Measurements from ENCODE around the gene GFRA4.

The GFRA4 gene, protein sequence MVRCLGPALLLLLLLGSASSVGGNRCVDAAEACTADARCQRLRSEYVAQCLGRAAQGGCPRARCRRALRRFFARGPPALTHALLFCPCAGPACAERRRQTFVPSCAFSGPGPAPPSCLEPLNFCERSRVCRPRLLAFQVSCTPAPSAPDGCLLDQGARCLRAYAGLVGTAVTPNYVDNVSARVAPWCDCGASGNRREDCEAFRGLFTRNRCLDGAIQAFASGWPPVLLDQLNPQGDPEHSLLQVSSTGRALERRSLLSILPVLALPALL

DNA sequence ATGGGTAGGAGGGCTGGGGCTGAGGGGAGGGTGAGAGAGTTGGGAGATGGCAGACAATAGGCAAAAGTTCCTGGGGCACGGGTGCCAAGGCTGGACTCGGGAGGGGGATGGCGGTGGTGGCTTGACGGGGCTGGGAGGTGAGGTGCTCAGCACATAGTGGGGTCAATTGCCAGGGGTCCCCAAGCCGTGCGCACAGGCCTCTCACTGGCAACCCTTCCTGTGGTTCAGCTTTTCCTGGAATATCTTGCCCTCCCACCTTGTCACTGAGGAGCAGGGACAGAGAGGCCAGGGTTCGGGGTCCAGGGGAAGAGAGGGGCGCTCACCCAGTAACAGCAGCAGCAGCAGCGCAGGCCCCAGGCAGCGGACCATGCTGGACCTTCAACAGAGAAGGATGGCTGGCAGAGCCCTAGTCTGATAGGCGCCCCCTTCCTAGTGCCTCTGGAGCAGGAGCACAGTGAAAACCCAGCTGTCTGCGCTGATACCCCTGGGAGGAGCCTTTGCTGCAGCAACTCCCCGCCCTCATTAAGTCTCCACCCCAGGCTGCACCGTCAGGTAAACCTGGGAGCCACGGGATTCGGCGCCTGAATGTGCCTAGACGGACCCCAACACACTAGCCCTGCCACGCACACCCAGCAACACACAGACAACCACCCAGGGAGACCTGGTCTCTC lies at the start of gene GFRA4:
TSS of gene GFRA4 (minus strand) at position 369 of the 671 bp plus-strand sequence. CDS start at position 369, 0 bp downstream.
- Mint-ChIP-seq H3K27me3 (ENCODE audit: low read depth) (peaks cover 53% of the 10 kb centered on the region), H3K4me1 (peaks cover 32% of the 10 kb centered on the region), H3K9me3 (no peaks in the 10 kb centered on the region), H3K4me3 (no peak within 1 kb of the TSS), H3K27ac (no peak within 1 kb of the TSS), H3K36me3 (ENCODE audit: low read depth) (no peaks in the 10 kb centered on the region)
- TF ChIP-seq, protein P1, sequence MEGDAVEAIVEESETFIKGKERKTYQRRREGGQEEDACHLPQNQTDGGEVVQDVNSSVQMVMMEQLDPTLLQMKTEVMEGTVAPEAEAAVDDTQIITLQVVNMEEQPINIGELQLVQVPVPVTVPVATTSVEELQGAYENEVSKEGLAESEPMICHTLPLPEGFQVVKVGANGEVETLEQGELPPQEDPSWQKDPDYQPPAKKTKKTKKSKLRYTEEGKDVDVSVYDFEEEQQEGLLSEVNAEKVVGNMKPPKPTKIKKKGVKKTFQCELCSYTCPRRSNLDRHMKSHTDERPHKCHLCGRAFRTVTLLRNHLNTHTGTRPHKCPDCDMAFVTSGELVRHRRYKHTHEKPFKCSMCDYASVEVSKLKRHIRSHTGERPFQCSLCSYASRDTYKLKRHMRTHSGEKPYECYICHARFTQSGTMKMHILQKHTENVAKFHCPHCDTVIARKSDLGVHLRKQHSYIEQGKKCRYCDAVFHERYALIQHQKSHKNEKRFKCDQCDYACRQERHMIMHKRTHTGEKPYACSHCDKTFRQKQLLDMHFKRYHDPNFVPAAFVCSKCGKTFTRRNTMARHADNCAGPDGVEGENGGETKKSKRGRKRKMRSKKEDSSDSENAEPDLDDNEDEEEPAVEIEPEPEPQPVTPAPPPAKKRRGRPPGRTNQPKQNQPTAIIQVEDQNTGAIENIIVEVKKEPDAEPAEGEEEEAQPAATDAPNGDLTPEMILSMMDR (IDR thresholded peaks at IDR 0.05; ENCODE audit: unreplicated experiment in 3 of 3) = no peak

DNA sequence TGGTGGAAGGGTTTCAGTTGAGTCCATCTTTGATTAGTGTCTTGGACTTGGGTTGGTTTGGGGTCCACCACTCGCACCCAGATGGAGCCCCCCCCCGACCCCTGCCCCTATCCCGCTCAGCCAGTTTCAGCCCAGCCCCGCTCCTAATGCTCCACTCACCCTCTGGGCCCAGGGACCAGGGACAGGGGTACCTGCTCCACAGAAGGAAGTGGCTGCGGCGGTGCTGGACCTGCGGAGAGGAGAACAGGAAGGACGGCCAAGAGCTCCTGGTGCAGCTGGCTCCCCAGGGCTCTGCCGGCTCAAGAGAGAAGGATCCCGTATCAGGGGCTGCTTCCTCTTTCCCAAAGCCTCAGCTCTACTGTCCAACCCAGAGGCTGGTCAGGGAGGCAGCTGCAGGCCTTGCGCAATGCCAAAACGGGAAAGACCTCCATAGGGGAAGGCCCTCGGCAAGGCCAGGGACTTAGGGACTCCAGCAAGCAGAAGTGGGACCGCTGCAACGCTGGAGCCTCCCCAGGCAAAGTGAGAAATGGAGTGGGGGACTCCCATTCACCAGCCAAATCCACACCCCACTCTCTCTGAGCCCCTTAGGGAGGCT lies 49.2 kb upstream of the GFRA4 start, which contains the start of gene SIGLEC1:
TSS of gene SIGLEC1 (minus strand) at position 322 of the 595 bp plus-strand sequence. CDS start 5,472 bp downstream, outside the sequence.
- no peak within 1 kb of the TSS for H3K27ac Mint-ChIP-seq
- no peaks in the 10 kb centered on the region for H3K36me3 Mint-ChIP-seq (ENCODE audit: low read depth)
- H3K9me3 Mint-ChIP-seq = no peaks in the 10 kb centered on the region
- peaks cover 5% of the 10 kb centered on the region for H3K4me1 Mint-ChIP-seq
- H3K27me3 Mint-ChIP-seq (ENCODE audit: low read depth) = no peaks in the 10 kb centered on the region
- H3K4me3 Mint-ChIP-seq = no peak within 1 kb of the TSS
- TF ChIP-seq, protein P1 (IDR thresholded peaks at IDR 0.05; ENCODE audit: unreplicated experiment in 3 of 3) = no peak

DNA sequence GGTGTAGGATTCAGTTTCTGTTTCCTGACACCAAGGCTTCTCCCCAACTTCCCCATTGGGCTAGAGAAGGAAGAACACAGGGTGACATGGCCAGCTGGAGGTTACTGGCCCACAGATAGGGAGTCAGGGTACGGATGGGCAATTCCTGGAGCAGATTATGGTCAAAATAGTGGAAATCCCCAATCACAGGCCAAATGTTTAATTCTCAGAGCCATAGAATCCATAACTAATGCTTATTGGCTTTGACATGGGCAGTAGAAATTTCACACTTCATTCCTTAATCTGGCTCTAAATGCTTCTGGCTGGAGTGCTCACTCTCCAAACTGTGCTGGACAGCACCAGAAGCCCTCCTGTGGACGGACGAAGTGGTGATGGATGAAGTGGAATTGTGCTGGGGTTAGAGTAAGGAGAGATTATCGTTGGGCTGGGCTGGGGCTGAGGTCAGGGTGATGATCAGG lies 48.3 kb upstream of the GFRA4 start:
- H3K36me3 Mint-ChIP-seq (ENCODE audit: low read depth) = no peaks in the 10 kb centered on the region
- H3K27ac Mint-ChIP-seq = no peak overlapping the region
- no peaks in the 10 kb centered on the region for H3K27me3 Mint-ChIP-seq (ENCODE audit: low read depth)
- TF ChIP-seq, protein P1 (IDR thresholded peaks at IDR 0.05; ENCODE audit: unreplicated experiment in 3 of 3) = no peak
- peaks cover 5% of the 10 kb centered on the region for H3K4me1 Mint-ChIP-seq
- no peak overlapping the region for H3K4me3 Mint-ChIP-seq
- no peaks in the 10 kb centered on the region for H3K9me3 Mint-ChIP-seq

DNA sequence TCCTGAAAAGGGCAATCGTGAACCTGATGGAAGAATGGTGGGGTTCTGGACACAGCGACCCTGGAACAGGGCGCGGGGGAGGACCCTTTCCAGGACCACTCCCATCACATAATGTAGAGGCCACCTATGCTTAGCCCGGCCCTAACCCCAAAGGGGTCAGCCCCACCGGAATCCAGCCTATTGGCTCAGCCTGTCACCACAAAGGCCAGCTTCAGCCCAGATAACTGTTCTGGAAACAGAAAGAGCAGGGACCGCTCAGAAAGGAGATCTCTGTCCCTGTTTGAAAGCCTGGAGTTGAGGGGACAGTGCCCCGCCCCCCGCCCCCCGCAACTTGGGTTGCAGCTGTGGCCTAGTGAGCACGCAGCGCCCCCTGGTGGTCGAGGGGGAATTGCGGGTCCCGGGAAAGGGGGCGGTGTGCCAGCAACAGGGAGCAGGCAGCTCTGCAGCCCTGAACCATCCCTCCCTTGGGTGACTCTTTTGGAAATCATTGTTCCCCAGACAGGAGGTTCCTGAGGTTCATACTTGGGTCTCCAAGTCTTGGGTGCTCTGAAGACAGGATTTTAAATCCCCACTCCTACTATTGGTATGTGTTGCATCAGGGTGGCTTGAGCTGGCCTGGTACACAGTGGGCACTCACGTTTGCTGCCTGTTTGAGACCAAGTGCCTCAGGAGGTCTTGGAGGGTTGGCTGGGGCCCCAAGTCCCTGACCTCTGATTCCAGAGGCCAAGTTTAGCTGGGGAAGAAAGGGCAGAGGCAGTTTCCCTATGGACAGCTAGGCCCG lies 47.7 kb upstream of the GFRA4 start:
- Mint-ChIP-seq H3K27ac (no peak overlapping the region), H3K9me3 (no peaks in the 10 kb centered on the region), H3K4me3 (no peak overlapping the region), H3K4me1 (peaks cover 5% of the 10 kb centered on the region), H3K27me3 (ENCODE audit: low read depth) (peaks cover 3% of the 10 kb centered on the region), H3K36me3 (ENCODE audit: low read depth) (no peaks in the 10 kb centered on the region)
- TF ChIP-seq, protein P1 (IDR thresholded peaks at IDR 0.05; ENCODE audit: unreplicated experiment in 3 of 3) = peak; percentile 91 to 97 (median 94)

DNA sequence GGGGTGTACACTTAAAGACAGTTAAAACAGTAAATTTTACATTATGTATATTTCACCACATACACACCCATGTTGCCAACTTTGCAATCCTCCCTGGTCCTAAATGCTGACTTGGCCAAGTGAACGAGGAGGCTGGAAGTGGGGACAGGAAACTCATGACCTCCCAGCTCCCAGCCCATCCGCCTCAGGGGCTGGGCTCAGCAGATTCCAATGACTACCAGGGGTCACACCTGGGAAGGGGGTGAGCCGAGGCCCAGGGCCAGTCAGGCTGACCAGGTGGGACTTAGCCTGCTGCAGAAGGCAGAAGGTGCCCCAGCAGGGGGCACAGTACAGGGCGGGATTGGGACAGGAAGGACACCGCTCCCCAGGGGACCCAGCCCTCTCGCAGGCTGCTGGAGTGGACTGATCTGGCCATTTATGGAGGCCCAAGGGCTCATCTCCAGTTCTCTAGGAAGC lies 46.8 kb upstream of the GFRA4 start:
- no peak overlapping the region for H3K4me3 Mint-ChIP-seq
- H3K27me3 Mint-ChIP-seq (ENCODE audit: low read depth) = peaks cover 4% of the 10 kb centered on the region
- H3K36me3 Mint-ChIP-seq (ENCODE audit: low read depth) = no peaks in the 10 kb centered on the region
- no peaks in the 10 kb centered on the region for H3K9me3 Mint-ChIP-seq
- TF ChIP-seq, protein P1 (IDR thresholded peaks at IDR 0.05; ENCODE audit: unreplicated experiment in 3 of 3) = no peak
- H3K4me1 Mint-ChIP-seq = peaks cover 5% of the 10 kb centered on the region
- no peak overlapping the region for H3K27ac Mint-ChIP-seq
